ENCODE results near the gene LTBP1.

DNA sequence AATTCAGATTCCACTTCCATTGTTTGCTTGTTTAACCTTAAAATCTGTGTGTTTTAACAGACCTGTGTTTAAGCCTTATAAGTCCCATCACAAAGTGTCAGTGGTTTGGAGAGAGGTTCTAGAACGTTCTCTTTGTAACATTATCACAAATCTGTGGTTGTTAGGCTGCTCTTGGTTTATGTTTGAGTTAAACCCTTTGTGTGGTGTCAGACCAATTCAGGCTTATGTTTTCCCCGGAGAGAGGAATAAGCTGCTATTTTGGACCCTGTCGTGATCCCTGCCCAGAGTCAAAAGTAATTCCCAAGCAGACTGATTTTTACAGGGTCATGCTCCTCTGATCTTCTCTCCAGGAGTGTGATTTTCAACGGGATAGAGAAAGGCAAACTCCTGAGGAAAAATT is 43.8 kb upstream of the LTBP1 start:
- TF ChIP-seq, protein P1, sequence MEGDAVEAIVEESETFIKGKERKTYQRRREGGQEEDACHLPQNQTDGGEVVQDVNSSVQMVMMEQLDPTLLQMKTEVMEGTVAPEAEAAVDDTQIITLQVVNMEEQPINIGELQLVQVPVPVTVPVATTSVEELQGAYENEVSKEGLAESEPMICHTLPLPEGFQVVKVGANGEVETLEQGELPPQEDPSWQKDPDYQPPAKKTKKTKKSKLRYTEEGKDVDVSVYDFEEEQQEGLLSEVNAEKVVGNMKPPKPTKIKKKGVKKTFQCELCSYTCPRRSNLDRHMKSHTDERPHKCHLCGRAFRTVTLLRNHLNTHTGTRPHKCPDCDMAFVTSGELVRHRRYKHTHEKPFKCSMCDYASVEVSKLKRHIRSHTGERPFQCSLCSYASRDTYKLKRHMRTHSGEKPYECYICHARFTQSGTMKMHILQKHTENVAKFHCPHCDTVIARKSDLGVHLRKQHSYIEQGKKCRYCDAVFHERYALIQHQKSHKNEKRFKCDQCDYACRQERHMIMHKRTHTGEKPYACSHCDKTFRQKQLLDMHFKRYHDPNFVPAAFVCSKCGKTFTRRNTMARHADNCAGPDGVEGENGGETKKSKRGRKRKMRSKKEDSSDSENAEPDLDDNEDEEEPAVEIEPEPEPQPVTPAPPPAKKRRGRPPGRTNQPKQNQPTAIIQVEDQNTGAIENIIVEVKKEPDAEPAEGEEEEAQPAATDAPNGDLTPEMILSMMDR (conservative IDR thresholded peaks at IDR 0.05 in 1 of 2, IDR thresholded peaks at IDR 0.05 in 1 of 2; ENCODE audit: extremely low read depth in 1 of 2, insufficient read depth in 1 of 2, low read depth in 1 of 2, low read length in 2 of 2): no peak
- TF ChIP-seq EZH2 (IDR thresholded peaks at IDR 0.05; ENCODE audit: borderline replicate concordance, low read length): no peak
